ENCODE measurements around the gene LY6G6C. TPM values are rescaled to one million over a fixed set of nuclear protein-coding genes. Genes with fewer than 3 reads are reported as not detected.

LY6G6C gene
- total RNA-seq, 1 experiment from 2014 or later = 2.1 TPM

DNA sequence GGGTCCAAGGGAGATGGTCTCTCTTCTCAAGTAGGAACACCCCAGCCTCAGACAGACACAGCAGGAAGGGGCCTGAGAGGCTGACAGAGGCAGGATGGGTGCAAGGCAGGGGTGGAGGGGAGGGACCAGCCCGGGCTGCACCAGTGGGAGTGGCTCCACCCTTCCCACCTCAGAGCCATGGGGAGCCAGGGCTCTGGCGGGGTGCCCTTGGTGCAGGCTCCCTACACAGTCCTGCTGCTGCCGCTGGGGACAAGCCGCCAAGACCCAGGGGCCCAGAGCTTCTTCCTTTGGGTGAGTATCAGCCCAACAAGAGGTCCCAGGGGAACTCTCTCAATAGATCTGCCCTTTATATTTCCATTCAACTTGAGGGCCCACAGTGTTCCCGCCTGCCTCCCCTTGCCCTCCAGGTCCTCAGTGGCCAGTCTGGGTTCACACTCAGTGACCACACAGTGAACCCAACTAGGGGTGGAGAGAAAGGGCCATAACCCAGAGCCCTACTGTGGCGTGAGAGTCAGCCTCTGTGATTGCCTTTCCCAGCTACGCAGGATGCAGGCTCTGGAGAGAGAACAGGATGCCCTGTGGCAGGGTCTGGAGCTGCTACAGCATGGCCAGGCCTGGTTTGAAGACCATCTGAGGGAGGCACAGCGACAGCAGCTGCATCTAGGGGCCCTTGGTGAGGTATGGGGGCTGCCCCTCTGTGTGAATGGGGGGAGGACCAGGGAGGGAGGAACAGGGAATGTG lies 41.5 kb upstream of the LY6G6C start:
- no peaks in the 10 kb centered on the region for H4K20me1 ChIP-seq (ENCODE audit: insufficient read depth)
- peaks cover 8% of the 10 kb centered on the region; the same call in 1 of the 2 replicates for H3F3A ChIP-seq (ENCODE audit: insufficient read depth, low read depth)
- no peak overlapping the region for H3K27ac ChIP-seq
- no peak for TF ChIP-seq EZH2 (IDR thresholded peaks at IDR 0.05; ENCODE audit: low read depth)
- TF ChIP-seq, protein P1, sequence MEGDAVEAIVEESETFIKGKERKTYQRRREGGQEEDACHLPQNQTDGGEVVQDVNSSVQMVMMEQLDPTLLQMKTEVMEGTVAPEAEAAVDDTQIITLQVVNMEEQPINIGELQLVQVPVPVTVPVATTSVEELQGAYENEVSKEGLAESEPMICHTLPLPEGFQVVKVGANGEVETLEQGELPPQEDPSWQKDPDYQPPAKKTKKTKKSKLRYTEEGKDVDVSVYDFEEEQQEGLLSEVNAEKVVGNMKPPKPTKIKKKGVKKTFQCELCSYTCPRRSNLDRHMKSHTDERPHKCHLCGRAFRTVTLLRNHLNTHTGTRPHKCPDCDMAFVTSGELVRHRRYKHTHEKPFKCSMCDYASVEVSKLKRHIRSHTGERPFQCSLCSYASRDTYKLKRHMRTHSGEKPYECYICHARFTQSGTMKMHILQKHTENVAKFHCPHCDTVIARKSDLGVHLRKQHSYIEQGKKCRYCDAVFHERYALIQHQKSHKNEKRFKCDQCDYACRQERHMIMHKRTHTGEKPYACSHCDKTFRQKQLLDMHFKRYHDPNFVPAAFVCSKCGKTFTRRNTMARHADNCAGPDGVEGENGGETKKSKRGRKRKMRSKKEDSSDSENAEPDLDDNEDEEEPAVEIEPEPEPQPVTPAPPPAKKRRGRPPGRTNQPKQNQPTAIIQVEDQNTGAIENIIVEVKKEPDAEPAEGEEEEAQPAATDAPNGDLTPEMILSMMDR (conservative IDR thresholded peaks at IDR 0.05) = no peak
- H3K79me2 ChIP-seq (ENCODE audit: low read depth) = no peaks in the 10 kb centered on the region
- ChIA-PET POLR2A (ENCODE audit: unreplicated experiment) (interaction anchor here (0.6 kb wide), 1 partner anchor 124 kb away, joined by 3 read pairs; no protein-coding TSS in a partner anchor), CTCF (no interaction called here)
- H3K9me2 ChIP-seq (ENCODE audit: insufficient read depth) = no peaks in the 10 kb centered on the region
- no peaks in the 10 kb centered on the region for H3K9me3 ChIP-seq (ENCODE audit: insufficient read depth, low read depth)
- no TSS peak for BruUV-seq (replicated peaks)
- no peak for DNase-seq
- no peak overlapping the region for H3K4me3 ChIP-seq
- no peaks in the 10 kb centered on the region for H3K27me3 ChIP-seq (ENCODE audit: insufficient read depth, low read depth)
- intact Hi-C loops (cut with micrococcal nuclease; ENCODE audit: unreplicated experiment) = no loop called here
- no peak overlapping the region for H2AFZ ChIP-seq
- no peaks in the 10 kb centered on the region for H3K36me3 ChIP-seq (ENCODE audit: low read depth)
- H3K4me1 ChIP-seq (replicated peaks; ENCODE audit: insufficient read depth) = peaks cover 5% of the 10 kb centered on the region; the same call in 1 of the 2 replicates
- no peak overlapping the region for H3K4me2 ChIP-seq

DNA sequence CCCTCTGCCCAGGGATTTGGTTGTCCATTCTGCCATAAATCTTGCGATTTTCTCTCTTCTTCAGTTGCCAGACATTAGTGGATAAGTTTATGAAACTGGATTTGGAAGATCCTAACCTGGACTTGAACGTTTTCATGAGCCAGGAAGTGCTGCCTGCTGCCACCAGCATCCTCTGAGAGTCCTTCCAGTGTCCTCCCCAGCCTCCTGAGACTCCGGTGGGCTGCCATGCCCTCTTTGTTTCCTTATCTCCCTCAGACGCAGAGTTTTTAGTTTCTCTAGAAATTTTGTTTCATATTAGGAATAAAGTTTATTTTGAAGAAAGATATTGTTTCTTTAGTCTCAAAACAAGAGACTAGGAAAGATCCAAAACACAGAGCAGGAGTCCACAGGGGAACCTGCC lies 40.8 kb upstream of the LY6G6C start, which contains the start of gene SAPCD1:
Gene SAPCD1, plus strand, starts transcription at position 301 of the 400 bp plus-strand sequence. CDS start 399 bp downstream, outside the sequence.
- DNase-seq = no peak
- TF ChIP-seq, protein P1 (conservative IDR thresholded peaks at IDR 0.05) = no peak
- no peak for TF ChIP-seq EZH2 (IDR thresholded peaks at IDR 0.05; ENCODE audit: low read depth)
- H4K20me1 ChIP-seq (ENCODE audit: insufficient read depth) = no peaks in the 10 kb centered on the region
- no peaks in the 10 kb centered on the region for H3K79me2 ChIP-seq (ENCODE audit: low read depth)
- BruUV-seq (replicated peaks) = no TSS peak
- H3K4me1 ChIP-seq (replicated peaks; ENCODE audit: insufficient read depth) = peaks cover 5% of the 10 kb centered on the region; the same call in 1 of the 2 replicates
- H3K4me3 ChIP-seq = no peak within 1 kb of the TSS
- POLR2A ChIA-PET (ENCODE audit: unreplicated experiment) = no interaction called here
- H3K27me3 ChIP-seq (ENCODE audit: insufficient read depth, low read depth) = no peaks in the 10 kb centered on the region
- H3K9me3 ChIP-seq (ENCODE audit: insufficient read depth, low read depth) = no peaks in the 10 kb centered on the region
- intact Hi-C loops (cut with micrococcal nuclease; ENCODE audit: unreplicated experiment) = no loop called here
- H3K27ac ChIP-seq = no peak within 1 kb of the TSS
- H3K9me2 ChIP-seq (ENCODE audit: insufficient read depth) = no peaks in the 10 kb centered on the region
- no peak within 1 kb of the TSS for H3K4me2 ChIP-seq
- H2AFZ ChIP-seq = no peak within 1 kb of the TSS
- peaks cover 8% of the 10 kb centered on the region; the same call in 1 of the 2 replicates for H3F3A ChIP-seq (ENCODE audit: insufficient read depth, low read depth)
- CTCF ChIA-PET = no interaction called here
- H3K36me3 ChIP-seq (ENCODE audit: low read depth) = no peaks in the 10 kb centered on the region

DNA sequence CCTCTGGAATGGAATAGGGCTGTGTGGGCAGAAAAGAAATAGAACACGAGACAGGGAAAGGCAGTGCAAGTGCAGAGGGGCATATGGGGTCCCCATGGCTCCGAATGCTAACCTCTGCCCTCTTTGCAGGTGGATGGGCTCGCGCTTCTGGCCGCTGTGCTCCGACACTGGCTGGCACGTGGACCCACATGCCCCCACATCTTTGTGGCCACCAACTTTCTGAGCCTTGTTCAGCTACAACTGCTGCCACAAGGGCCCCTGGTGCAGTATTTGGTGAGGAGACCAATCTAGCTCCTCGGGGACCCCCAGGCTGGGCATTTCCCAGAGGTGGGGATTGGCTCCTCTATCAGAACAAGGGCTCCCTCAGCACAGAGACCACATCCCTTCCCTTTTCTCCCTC lies 39.8 kb upstream of the LY6G6C start:
- ChIA-PET POLR2A (ENCODE audit: unreplicated experiment) (no interaction called here), CTCF (no interaction called here)
- DNase-seq = no peak
- no peaks in the 10 kb centered on the region for H4K20me1 ChIP-seq (ENCODE audit: insufficient read depth)
- H3K79me2 ChIP-seq (ENCODE audit: low read depth) = no peaks in the 10 kb centered on the region
- H2AFZ ChIP-seq = no peak overlapping the region
- H3K9me2 ChIP-seq (ENCODE audit: insufficient read depth) = no peaks in the 10 kb centered on the region
- peaks cover 8% of the 10 kb centered on the region; the same call in 1 of the 2 replicates for H3F3A ChIP-seq (ENCODE audit: insufficient read depth, low read depth)
- TF ChIP-seq, protein P1 (conservative IDR thresholded peaks at IDR 0.05) = no peak
- TF ChIP-seq EZH2 (IDR thresholded peaks at IDR 0.05; ENCODE audit: low read depth) = no peak
- H3K4me3 ChIP-seq = no peak overlapping the region
- no peaks in the 10 kb centered on the region for H3K36me3 ChIP-seq (ENCODE audit: low read depth)
- no peak overlapping the region for H3K27ac ChIP-seq
- no peaks in the 10 kb centered on the region for H3K27me3 ChIP-seq (ENCODE audit: insufficient read depth, low read depth)
- BruUV-seq (replicated peaks) = no TSS peak
- intact Hi-C loops (cut with micrococcal nuclease; ENCODE audit: unreplicated experiment) = no loop called here
- no peaks in the 10 kb centered on the region for H3K9me3 ChIP-seq (ENCODE audit: insufficient read depth, low read depth)
- H3K4me2 ChIP-seq = no peak overlapping the region
- peaks cover 5% of the 10 kb centered on the region; the same call in 1 of the 2 replicates for H3K4me1 ChIP-seq (replicated peaks; ENCODE audit: insufficient read depth)

Measured in PC-9 (cell line).